LoVo (cell line): ENCODE results near the gene NBPF11.
A peak's percentile ranks its signal among the peaks of the same experiment; 100 is the strongest.
"Not testable (repeated sequence)": the region's sequence is repeated elsewhere in the genome, so short reads cannot be mapped to it uniquely, and the experiment has no call there.

Source experiments
- DNase-seq: peaks from one replicate; pipeline ENCODE4 v3.0.0-alpha.2; 2016; ENCODE audit warnings: low spot score

NBPF11 gene

DNA sequence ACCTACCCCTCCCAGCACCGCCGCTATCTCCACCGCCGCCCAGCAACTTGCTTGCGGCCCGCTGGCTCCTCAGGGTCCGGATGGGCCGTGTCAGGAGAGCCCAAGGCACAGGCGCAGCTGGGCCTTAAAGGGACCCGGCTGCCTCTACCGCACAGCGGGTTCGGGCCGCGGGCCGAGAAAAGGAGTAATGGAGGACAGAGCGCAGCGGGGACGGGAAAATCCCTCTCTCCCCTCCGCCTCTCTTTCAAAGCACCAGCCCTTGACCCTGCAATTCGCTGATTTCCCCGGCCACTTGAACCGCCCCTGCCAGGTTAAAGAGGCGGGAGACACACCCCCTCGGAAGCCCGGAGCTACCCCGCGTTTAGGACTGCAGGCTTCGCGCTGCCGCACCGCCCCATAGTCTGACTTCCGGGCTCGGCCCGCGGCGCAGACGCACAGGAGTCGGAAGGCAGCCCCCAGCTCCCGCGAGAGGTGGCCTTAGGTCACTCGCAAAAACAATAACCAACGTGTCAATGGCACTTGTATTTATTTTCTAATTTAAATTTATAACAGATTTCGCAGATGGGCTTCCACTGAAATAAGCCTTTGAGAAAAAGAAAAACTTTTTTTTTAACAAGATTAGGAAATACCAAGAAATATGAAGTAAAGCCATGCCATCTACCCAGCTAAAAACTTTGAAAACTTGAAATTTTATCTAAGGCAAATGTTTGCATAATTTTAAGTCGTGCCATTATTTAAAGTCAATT lies at the start of gene NBPF11:
NBPF11 (minus strand) TSS at position 371 of the 746 bp plus-strand sequence. CDS start 25,278 bp downstream, outside the sequence.
- DNase-seq: peak; percentile 85

- DNase-seq: not testable (repeated sequence)
Observed at GRCh38 chr1:148197396-148197795, 45.3 kb upstream of the NBPF11 start.

DNA sequence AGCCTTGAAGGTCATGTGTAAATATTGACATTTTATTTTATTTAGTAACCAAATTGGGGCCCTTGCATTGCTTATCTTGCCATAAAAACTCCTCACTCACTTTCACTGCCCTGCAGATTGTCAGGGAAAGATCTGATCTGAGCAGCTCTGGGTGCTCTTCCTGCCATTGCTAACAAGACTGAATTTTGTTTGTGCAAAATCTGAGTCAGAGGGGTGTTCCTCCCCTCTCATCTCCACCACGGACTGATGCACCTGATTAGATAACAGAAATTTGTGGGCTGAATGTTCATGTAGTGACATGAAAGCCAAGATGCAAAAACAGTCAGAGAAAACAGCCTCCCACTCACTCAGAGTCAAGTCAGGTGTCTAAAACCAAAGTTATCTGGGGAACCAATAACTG lies 44.9 kb upstream of the NBPF11 start:
- not testable (repeated sequence) for DNase-seq

GRCh38 chr1:148195115-148195514 lies 43.0 kb upstream of the NBPF11 start:
- not testable (repeated sequence) for DNase-seq

DNA sequence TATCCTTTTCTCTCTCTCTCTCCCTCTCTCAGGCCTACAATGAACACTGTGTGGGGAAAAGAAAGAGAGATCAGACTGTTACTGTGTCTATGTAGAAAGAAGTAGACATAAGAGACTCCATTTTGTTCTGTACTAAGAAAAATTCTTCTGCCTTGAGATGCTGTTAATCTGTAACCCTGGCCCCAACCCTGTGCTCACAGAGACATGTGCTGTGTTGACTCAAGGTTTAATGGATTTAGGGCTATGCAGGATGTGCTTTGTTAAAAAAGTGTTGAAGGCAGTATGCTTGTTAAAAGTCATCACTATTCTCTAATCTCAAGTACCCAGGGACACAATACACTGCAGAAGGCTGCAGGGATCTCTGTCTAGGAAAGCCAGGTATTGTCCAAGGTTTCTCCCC lies 36.7 kb upstream of the NBPF11 start:
- DNase-seq: not testable (repeated sequence)

DNA sequence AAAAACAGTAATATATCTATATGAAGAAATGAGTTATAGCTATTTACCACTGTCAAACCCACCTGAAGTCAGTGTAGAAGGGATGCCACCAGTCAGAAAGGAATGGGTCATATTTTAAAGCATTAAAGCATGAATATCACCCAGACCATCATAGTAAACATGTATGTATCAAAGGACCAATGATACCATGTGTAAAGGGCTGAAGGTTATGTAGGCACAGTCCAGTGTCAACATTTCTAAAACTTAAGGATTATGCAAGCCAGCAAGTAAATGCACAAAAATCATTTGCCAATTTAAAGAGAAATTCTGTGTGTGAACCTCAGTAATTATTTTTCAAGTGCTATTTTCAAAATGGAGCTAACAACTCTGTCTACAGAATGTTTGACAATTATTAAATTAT lies 26.6 kb upstream of the NBPF11 start:
- DNase-seq: not testable (repeated sequence)

- DNase-seq: not testable (repeated sequence)
Observed at GRCh38 chr1:148175414-148175813, 23.3 kb upstream of the NBPF11 start.

GRCh38 chr1:148171995-148172394 lies 19.9 kb upstream of the NBPF11 start:
- DNase-seq: not testable (repeated sequence)

DNA sequence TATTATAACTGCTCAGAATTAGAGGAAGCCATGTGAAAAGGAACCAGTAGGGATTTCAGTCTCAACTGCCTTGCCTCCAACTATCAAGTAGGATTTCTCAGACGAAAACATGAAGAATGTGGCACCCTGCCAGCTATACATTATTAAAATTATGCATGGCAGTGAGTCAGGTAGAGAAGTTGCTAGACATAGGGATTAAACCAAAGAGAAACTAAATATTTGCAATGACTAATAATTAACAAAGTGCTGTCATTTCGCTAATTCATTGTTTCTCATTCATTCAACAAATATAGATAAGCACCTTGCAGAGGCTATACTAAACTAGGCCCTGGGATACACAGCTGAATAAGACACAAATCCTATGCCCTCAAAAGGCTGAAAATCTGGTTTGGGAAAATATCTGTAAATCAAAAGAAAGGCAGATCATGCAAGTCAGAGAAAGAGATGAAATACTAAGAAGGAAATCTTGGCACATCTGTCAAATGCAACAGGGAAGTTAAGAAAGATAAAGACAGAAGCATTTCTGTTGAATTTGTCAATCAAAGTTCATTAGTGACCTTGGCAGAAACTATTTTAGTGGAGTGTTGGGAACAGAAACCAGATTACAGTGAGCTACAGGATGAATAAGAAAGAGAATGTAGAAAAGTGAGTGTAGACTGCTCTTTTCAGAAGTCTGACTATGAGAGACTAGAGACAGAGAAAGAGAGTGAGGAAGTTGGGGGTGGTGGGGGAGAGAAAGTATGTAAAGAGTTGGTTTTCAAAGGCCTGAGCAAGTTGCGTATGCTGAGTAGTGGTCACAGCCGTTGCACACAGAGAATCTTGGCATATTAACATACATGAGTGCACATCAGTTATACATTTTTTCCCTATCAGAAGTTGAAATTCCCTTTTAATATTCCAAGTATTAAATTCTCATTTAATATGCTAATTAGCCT lies 14.7 kb upstream of the NBPF11 start:
- peak; percentile 48 for DNase-seq

GRCh38 chr1:148162363-148162762 lies 10.3 kb upstream of the NBPF11 start:
- no peak for DNase-seq

DNA sequence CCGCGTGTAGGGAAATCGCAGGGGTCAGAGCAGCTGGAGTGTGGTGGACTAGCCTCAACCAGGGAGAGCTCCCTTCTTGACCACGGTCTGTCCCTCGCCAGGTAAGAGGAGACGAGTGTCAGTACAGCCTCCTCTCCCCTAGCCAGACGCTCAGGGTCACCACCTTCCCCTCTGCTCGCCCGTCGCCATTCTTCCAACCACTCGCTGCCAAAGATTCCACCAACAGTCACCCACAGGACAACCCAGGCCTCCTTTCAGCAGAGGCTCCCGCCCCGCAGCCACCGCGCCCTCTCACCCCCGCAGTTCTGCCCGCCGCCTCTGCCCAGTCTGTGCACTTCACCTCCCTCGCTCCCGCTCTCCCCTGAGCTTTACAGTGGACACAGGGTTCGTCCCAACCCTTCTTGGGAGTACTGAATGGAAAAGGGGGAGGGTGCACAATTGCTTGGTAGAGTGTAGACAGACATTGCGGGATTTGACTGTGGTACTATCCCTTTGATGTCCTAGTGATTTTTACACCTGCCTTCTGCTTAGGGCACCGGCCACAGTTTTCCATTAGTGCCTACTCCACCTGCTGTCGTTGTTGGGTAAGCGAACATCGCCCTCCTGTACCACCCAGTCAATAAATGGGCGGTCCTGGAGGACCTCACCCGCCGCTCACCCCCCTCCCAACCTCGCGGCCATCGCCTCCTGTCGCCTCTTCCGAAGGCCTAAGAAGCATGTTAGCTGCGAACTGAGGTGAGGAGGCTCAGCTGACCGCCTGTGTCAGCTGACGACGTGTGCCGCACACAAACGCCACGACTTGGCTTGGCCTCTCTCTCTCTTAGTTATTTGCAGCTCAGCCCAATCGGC lies 9.2 kb upstream of the NBPF11 start:
- DNase-seq: no peak

DNA sequence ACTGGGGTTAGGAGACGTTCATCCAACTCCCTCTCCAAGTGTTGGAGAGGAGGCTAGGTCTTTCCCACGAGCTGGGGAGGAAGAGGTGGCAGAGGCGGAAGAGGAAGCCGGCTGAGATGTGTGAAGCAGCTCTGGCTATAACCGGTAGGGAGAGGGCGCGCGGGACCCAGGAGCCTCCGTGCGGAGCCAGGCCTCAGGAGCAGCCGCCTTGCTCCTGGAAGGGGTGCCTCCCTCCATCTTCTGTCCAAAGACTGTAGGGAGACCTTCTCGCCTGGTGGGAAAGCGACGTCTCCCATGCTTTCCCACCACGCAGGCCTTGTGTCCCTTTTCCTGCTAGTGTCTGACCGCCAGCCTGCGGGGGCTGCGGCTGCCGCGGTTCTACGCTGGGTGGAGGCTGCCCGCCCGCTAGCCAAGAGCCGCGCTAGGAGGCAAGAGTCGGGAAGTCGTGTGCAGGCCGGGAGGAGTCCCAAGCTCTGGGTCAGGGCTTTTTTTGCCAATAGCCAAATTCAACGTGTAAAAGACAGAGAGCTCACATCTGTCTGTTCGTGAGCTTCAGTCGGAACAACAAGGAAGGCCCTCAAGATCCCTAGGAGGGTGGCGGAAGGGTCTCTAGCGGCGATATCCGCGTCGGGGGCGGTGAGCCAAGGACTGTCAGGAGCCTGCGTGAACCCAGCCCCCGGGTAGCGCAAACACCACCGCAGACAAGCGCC lies 8.4 kb upstream of the NBPF11 start:
- DNase-seq: no peak

GRCh38 chr1:148160048-148160342 lies 7.9 kb upstream of the NBPF11 start:
- DNase-seq: no peak

- DNase-seq: no peak
Observed at GRCh38 chr1:148158341-148159003, 6.4 kb upstream of the NBPF11 start.

DNA sequence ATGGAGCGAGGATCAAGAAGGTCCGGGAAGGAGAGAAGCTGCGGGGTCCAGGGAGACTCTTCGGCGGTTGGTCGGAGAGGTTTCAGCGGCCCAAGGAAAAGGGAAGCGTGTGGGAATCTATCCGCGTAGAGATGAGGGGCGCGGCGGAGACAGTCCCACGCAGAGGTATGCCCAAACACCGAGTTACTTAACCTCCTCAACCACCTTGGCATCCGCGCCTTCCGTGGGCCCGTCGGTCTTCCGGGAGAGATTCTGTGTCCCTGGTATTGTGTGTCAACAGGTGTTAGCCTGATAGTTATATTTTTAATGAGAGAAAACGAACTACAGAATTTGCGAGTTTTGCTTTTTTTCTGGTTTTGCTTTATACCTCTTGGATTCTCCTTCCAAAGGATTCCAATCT lies 5.7 kb upstream of the NBPF11 start:
- not testable (repeated sequence) for DNase-seq

GRCh38 chr1:148155494-148156275 lies 3.6 kb upstream of the NBPF11 start:
- DNase-seq: not testable (repeated sequence)

DNA sequence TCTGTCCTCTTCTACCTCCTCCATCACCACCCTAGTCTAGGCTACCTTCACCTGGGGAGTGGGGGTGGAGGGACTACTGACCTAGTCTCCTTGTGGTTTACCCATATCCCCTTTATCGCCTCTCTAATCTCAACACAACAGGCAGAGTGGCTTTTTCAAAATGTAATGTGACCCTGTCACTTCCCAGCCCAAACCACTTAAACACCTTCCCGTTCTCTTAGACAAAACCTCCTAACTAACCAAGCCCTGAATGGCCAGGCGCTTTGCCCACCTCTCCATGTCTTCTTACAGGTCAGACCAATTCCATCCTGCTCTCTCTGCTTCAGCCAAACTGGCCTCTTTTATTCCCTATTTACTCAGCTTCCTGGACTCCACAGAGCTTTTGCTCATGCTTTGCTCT lies 714 bp upstream of the NBPF11 start:
- DNase-seq: not testable (repeated sequence)

GRCh38 chr1:148151371-148151819 lies 686 bp downstream of the NBPF11 start:
- peak; percentile 24 for DNase-seq

DNA sequence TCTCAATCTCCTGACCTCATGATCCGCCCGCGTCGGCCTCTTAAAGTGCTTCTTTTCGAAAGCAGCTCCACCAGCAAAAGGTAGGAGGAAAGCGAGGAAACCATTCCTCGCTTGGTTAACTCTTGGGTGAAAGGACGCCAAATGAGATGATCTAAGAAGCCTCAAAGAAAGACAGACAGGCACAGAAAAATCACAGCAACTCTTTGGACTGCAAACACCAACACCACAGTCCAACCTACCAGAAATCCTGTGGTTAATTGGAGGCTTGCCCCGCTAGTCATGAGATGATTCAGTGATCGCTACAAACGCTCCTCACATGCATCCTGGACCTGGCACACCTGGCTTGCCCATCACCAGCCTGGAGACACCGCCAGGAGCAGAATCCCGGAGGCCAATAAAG lies 1.1 kb downstream of the NBPF11 start:
- not testable (repeated sequence) for DNase-seq

DNA sequence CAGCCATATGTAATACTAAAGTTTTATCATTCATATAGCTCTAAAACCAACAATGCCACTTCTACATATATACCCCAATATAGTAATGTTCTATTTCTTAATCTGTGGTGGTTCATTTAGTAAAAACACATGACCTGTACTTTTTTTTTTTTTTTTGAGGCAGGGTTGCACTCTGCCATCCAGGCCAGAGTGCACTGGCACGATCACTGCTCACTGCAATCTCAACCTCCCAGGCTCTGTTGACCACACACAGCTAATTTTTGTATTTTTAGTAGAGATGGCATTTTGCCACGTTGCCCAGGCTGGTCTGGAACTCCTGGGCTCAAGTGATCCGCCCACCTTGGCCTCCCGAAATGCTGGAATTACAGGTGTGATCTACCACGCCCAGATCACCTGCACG lies 2.1 kb downstream of the NBPF11 start:
- not testable (repeated sequence) for DNase-seq
